AG04450 (cell line): Measurements from ENCODE around the gene C1QTNF5. TPM values are rescaled to one million over a fixed set of nuclear protein-coding genes. Genes with fewer than 3 reads are reported as not detected.
"Not testable (repeated sequence)": the region's sequence is repeated elsewhere in the genome, so short reads cannot be mapped to it uniquely, and the experiment has no call there.

Source experiments
- CTCF ChIA-PET: fragments of 300-600, 350-600 bp; formaldehyde crosslinking; extraction: SDS; loops from one replicate; lab custom pipeline; 2022; ENCODE audit warnings: antibody characterized with exemption, inconsistent platforms; lab: Charles Lee
- POLR2A ChIA-PET: fragments of 350-600 bp; formaldehyde crosslinking; extraction: SDS; loops from one replicate; lab custom pipeline; 2021; ENCODE audit warnings: antibody characterized with exemption, inconsistent platforms; lab: Yijun Ruan, JAX
- DNase-seq: peaks from one replicate; pipeline ENCODE4 v3.0.0-alpha.2; 2011; ENCODE audit warnings: low read depth, low spot score
- H3K27ac ChIP-seq: one replicate; pipeline ENCODE4 v1.5.1; 2012; ENCODE audit warnings: low read depth, low read length, control low read depth
- H3K27me3 ChIP-seq: one replicate; pipeline ENCODE4 v1.6.0; 2012; ENCODE audit warnings: low read length; ENCODE audit not compliant: control insufficient read depth, insufficient read depth
- H3K4me3 ChIP-seq: 2 replicates; pipeline ENCODE4 v1.5.1; 2011; ENCODE audit warnings: mild to moderate bottlenecking, low read depth, low read length, control low read depth
- H3K9me3 ChIP-seq: 2 replicates; pipeline ENCODE4 v1.5.1; 2012; ENCODE audit warnings: low read length; ENCODE audit not compliant: control insufficient read depth, insufficient read depth
- polyA minus RNA-seq: library from RNA; depleted of rRNA, polyadenylated mRNA; stranded (reverse); fragments of >200 nt; gene quantifications from 2 replicates; pipeline ENCODE4 v1.2.3, GENCODE V29; 2011; rRNA and poly(A)+ RNA removed
- polyA plus RNA-seq: library from polyadenylated mRNA; depleted of rRNA; stranded (reverse); fragments of >200 nt; gene quantifications from 2 replicates; pipeline ENCODE4 v1.2.3, GENCODE V29; 2011; rRNA removed
- TF ChIP-seq, protein P1 (sequence below): IDR thresholded peaks from 2 replicates; pipeline ENCODE4 v1.5.1; 2011; ENCODE audit warnings: low read depth, low read length, control low read depth, inconsistent platforms

Gene C1QTNF5, protein sequence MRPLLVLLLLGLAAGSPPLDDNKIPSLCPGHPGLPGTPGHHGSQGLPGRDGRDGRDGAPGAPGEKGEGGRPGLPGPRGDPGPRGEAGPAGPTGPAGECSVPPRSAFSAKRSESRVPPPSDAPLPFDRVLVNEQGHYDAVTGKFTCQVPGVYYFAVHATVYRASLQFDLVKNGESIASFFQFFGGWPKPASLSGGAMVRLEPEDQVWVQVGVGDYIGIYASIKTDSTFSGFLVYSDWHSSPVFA
- polyA plus RNA-seq (8.3 and 10.9 TPM in 2 replicates), polyA minus RNA-seq (4.3 and 4.9 TPM in 2 replicates)

DNA sequence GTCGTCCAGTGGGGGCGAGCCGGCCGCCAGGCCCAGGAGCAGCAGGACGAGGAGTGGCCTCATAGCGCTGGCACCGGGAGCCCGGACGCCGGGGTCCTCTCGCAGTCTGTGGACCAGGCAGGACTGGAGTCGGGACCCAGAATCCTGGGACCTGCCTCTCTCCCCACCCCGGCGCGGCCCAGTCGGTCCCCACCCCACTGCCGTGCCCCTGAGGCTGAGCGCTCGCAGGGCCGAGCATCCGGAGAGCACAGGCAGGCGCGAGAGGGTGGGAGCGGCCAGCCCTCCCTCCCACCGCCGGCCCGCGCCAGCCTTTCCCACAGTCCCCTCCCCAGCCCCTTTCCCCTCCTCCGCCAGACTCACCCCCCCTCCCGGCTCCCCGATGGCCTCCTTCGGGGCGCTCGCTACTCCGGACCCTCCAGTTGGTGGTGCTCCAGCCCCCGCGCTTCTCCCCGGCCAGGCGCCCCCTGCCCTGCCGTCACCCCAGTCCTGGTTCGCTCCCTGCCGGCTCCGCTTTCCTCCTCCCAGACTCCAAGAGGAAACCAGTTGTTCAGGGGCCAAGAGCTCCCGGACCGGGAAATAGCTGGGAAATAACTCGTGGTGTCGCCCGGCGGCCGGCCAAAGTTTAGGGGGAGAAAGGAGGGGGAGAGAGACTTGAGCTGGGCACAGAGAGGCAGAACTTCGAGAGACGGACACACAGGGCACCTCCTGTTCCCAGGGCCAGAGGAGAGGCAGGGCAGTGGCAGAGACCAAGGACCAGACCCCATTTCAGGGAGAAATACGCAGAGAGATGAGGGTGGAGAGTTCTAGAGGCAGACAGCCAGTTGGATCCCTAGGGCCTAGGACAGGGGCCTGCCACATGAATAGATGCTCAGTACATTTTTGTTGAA is at the start of gene C1QTNF5:
Gene C1QTNF5 (minus strand): TSS at position 549 of the 887 bp plus-strand sequence. CDS start 486 bp downstream, at position 63.
- DNase-seq: no peak
- Histone ChIP-seq H3K27ac (no peak within 1 kb of the TSS), H3K4me3 (peak within 1 kb of the TSS; percentile 64), H3K27me3 (peaks cover 19% of the 10 kb centered on the region), H3K9me3 (no peaks in the 10 kb centered on the region; the same call in 1 of the 2 replicates)
- POLR2A ChIA-PET: interaction anchor here (0.6 to 1.1 kb wide), 4 partner anchors 19 to 134 kb away, joined by 3 to 4 read pairs (median 4); partner anchors contain the start of gene THY1
- TF ChIP-seq, protein P1, sequence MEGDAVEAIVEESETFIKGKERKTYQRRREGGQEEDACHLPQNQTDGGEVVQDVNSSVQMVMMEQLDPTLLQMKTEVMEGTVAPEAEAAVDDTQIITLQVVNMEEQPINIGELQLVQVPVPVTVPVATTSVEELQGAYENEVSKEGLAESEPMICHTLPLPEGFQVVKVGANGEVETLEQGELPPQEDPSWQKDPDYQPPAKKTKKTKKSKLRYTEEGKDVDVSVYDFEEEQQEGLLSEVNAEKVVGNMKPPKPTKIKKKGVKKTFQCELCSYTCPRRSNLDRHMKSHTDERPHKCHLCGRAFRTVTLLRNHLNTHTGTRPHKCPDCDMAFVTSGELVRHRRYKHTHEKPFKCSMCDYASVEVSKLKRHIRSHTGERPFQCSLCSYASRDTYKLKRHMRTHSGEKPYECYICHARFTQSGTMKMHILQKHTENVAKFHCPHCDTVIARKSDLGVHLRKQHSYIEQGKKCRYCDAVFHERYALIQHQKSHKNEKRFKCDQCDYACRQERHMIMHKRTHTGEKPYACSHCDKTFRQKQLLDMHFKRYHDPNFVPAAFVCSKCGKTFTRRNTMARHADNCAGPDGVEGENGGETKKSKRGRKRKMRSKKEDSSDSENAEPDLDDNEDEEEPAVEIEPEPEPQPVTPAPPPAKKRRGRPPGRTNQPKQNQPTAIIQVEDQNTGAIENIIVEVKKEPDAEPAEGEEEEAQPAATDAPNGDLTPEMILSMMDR: 0 out of 2 replicates have a peak, but pooled peaks have one; percentile 4
- CTCF ChIA-PET: interaction anchor here (0.6 to 6.4 kb wide), 39 partner anchors 8 to 651 kb away, joined by 3 to 161 read pairs (median 5); partner anchors contain the start of genes CBL, DPAGT1, MCAM and THY1

DNA sequence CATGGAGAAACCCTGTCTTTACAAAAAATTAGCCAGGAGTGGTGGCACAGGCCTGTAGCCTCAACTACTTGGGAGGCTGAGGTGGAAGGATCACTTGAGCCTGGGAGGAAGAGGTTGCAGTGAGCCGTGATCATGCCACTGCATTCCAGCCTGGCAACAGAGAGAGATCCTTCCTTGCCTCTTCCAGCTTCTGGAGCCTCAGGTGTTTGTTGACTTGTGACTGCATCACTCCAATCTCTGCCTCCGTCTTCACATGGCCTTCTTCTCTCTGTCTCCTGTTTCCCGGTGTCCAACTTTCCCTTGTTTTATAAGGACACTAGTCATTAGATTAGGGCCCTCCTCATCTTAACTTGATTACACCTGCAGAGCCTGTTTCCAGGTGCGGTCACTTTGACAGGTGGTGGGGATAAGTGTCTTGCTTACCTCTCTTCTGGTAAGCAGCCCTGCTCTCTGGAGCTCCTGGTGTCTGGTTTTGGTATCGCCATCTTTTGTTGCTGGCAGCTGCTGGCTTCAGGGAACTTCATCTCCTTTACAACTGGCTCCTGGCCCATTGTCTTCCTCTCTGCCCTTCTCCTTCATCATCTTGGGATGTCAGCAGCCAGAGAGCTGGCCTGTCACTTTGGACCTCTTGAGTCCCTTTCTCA is 49.0 kb upstream of the C1QTNF5 start:
- H3K9me3 ChIP-seq: no peaks in the 10 kb centered on the region
- no peak overlapping the region for H3K4me3 ChIP-seq
- H3K27me3 ChIP-seq: peaks cover 7% of the 10 kb centered on the region
- CTCF ChIA-PET: interaction anchor here (1.0 kb wide), 1 partner anchor 13 kb away, joined by 3 read pairs; no protein-coding TSS in a partner anchor
- no peak for DNase-seq
- TF ChIP-seq, protein P1: peak; percentile 51
- H3K27ac ChIP-seq: no peak overlapping the region
- POLR2A ChIA-PET: interaction anchor here (0.5 kb wide), 1 partner anchor 235 kb away, joined by 3 read pairs; no protein-coding TSS in a partner anchor

DNA sequence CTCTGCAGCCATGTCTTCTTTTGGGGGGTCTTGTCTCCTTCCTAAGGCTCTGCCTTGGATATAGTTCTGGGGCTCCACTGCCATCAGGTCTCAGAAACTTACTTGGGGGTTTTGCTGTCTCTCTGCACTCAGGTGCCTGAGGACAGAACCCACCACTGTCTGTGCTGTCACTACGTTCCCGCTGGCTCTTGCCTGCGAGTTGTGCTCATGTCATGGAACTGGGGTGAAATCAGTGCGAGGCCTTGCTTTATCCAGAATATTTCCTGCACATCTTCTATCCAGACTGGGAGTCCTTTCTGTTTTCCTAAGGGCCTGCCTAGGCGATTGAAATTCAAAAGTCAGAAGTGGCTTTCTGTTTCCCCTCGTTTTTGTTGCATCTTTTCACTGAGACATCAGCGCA is 47.4 kb upstream of the C1QTNF5 start:
- no peak overlapping the region for H3K4me3 ChIP-seq
- TF ChIP-seq, protein P1: no peak
- no peak for DNase-seq
- POLR2A ChIA-PET: no interaction called here
- no peak overlapping the region for H3K27ac ChIP-seq
- H3K27me3 ChIP-seq: peaks cover 17% of the 10 kb centered on the region
- CTCF ChIA-PET: interaction anchor here (1.0 kb wide), 1 partner anchor 32 kb away, joined by 3 read pairs; no protein-coding TSS in a partner anchor
- no peaks in the 10 kb centered on the region for H3K9me3 ChIP-seq

DNA sequence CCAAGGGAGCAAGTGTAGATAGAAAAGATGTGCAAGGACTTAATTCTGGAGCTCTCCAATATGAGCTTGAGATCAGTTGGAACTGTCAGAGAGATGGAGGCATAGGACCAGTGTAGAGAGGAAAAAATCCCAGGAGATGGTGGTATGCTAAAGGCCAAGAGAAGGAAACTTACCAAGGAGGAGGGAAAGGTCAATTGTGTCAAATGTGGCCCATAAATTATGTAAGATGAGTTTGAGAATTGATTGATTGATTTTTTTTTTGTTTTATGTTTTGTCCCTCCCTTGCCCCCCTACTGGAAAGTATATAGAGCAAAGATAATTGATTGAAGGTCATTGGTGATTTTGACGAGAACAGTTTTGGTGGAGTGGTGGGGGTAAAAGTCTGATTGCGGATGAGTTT is 43.6 kb upstream of the C1QTNF5 start:
- ChIA-PET POLR2A (no interaction called here), CTCF (interaction anchor here (0.6 to 3.2 kb wide), 3 partner anchors 44 to 91 kb away, joined by 3 to 17 read pairs (median 6); no protein-coding TSS in a partner anchor)
- TF ChIP-seq, protein P1: no peak
- Histone ChIP-seq H3K9me3 (no peaks in the 10 kb centered on the region), H3K27me3 (peaks cover 20% of the 10 kb centered on the region), H3K4me3 (no peak overlapping the region), H3K27ac (no peak overlapping the region)
- no peak for DNase-seq

DNA sequence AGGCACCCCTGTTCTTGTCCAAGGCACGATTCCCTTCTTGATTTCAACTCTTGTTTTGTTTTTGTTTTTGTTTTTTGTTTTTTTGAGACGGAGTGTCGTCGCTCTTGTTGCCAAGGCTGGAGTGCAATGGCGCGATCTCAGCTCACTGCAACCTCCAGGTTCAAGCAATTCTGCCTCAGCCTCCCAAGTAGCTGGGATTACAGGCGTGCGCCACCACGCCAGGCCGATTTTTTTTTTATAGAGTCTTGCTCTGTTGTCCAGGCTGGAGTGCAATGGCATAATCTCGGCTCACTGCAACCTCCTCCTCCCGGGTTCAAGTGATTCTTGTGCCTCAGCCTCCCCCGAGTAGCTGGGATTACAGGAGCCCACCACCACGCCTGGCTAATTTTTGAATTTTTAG is 41.8 kb upstream of the C1QTNF5 start:
- peaks cover 17% of the 10 kb centered on the region for H3K27me3 ChIP-seq
- DNase-seq, H3K27ac ChIP-seq, H3K9me3 ChIP-seq, POLR2A ChIA-PET, H3K4me3 ChIP-seq: not testable (repeated sequence)
- CTCF ChIA-PET: interaction anchor here (0.7 to 5.7 kb wide), 5 partner anchors 8 to 59 kb away, joined by 4 to 48 read pairs (median 6); partner anchors contain the start of gene C1QTNF5
